ENCODE measurements around the gene ZC3H18. TPM values are rescaled to one million over a fixed set of nuclear protein-coding genes. Genes with fewer than 3 reads are reported as not detected.

ZC3H18 gene
- total RNA-seq, 1 donor from 2014 or later: 48.9 TPM

DNA sequence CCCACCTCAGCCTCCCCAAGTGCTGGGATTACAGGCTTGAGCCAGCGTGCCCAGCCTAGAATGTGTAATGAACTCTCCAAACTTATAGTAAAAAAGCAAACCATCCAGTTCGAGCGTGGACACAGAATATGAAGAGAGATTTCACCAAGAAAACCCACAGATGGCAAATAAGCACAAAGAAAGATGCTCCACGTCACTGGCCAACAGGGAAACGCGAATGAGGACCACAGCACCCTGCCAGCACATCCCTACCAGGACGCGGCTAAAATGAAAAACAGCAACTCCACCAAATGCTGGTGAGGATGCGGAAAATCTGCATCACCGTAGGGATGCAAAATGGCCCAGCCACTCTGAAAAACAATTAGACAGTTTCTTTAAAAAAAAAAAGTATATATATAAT lies 91.3 kb downstream of the ZC3H18 start:
- Mint-ChIP-seq H3K9me3 (ENCODE audit: unreplicated experiment) (peaks cover 8% of the 10 kb centered on the region), H3K27ac (ENCODE audit: unreplicated experiment) (peak overlapping the region; percentile 59), H3K4me1 (ENCODE audit: low read depth, unreplicated experiment) (peaks cover 7% of the 10 kb centered on the region), H3K36me3 (ENCODE audit: unreplicated experiment) (no peaks in the 10 kb centered on the region), H3K27me3 (ENCODE audit: unreplicated experiment) (peaks cover 8% of the 10 kb centered on the region), H3K4me3 (ENCODE audit: unreplicated experiment) (peak overlapping the region; percentile 87)
- TF ChIP-seq, protein P1, sequence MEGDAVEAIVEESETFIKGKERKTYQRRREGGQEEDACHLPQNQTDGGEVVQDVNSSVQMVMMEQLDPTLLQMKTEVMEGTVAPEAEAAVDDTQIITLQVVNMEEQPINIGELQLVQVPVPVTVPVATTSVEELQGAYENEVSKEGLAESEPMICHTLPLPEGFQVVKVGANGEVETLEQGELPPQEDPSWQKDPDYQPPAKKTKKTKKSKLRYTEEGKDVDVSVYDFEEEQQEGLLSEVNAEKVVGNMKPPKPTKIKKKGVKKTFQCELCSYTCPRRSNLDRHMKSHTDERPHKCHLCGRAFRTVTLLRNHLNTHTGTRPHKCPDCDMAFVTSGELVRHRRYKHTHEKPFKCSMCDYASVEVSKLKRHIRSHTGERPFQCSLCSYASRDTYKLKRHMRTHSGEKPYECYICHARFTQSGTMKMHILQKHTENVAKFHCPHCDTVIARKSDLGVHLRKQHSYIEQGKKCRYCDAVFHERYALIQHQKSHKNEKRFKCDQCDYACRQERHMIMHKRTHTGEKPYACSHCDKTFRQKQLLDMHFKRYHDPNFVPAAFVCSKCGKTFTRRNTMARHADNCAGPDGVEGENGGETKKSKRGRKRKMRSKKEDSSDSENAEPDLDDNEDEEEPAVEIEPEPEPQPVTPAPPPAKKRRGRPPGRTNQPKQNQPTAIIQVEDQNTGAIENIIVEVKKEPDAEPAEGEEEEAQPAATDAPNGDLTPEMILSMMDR (IDR thresholded peaks at IDR 0.05; ENCODE audit: partially characterized antibody, unreplicated experiment): no peak
- DNase-seq: no peak

GRCh38 chr16:88662222-88662842 lies 92.1 kb downstream of the ZC3H18 start:
- Mint-ChIP-seq H3K4me3 (ENCODE audit: unreplicated experiment) (peak overlapping the region; percentile 87), H3K4me1 (ENCODE audit: low read depth, unreplicated experiment) (peaks cover 7% of the 10 kb centered on the region), H3K9me3 (ENCODE audit: unreplicated experiment) (peaks cover 8% of the 10 kb centered on the region), H3K27me3 (ENCODE audit: unreplicated experiment) (peaks cover 10% of the 10 kb centered on the region), H3K27ac (ENCODE audit: unreplicated experiment) (peak overlapping the region; percentile 73), H3K36me3 (ENCODE audit: unreplicated experiment) (no peaks in the 10 kb centered on the region)
- TF ChIP-seq, protein P1 (IDR thresholded peaks at IDR 0.05; ENCODE audit: partially characterized antibody, unreplicated experiment): no peak
- DNase-seq: no peak

GRCh38 chr16:88662843-88663606 lies 92.8 kb downstream of the ZC3H18 start, which contains the start of gene MVD:
MVD (minus strand) TSS chr16:88663091; CDS start chr16:88663080, 11 bp downstream.
- peak within 1 kb of the TSS; percentile 73 for H3K27ac Mint-ChIP-seq (ENCODE audit: unreplicated experiment)
- H3K27me3 Mint-ChIP-seq (ENCODE audit: unreplicated experiment): peaks cover 11% of the 10 kb centered on the region
- TF ChIP-seq, protein P1 (IDR thresholded peaks at IDR 0.05; ENCODE audit: partially characterized antibody, unreplicated experiment): no peak
- peaks cover 10% of the 10 kb centered on the region for H3K9me3 Mint-ChIP-seq (ENCODE audit: unreplicated experiment)
- peaks cover 9% of the 10 kb centered on the region for H3K4me1 Mint-ChIP-seq (ENCODE audit: low read depth, unreplicated experiment)
- H3K4me3 Mint-ChIP-seq (ENCODE audit: unreplicated experiment): peak within 1 kb of the TSS; percentile 91
- peak; percentile 96 for DNase-seq
- no peaks in the 10 kb centered on the region for H3K36me3 Mint-ChIP-seq (ENCODE audit: unreplicated experiment)

DNA sequence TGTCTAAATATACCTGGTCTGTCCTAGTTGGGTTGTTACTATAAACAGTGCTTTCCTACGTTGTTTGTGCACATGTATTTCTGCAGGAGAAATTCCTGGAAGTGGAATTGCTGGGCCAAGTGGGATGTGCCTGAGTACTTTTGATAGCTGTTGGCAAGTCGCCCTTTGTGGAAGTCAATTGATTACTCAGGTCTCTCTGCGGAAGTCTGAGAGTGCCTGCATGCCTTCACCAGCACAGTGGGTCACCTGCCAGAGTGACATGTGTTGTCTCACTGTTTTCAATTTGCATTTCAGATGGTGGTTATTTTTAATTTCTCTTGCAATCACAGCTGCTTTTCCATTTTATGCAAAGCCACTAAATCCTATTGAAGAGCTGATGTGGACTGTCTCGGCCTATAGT lies 94.9 kb downstream of the ZC3H18 start:
- H3K27ac Mint-ChIP-seq (ENCODE audit: unreplicated experiment): no peak overlapping the region
- H3K4me3 Mint-ChIP-seq (ENCODE audit: unreplicated experiment): peak overlapping the region; percentile 41
- peaks cover 11% of the 10 kb centered on the region for H3K9me3 Mint-ChIP-seq (ENCODE audit: unreplicated experiment)
- no peak for DNase-seq
- peaks cover 4% of the 10 kb centered on the region for H3K4me1 Mint-ChIP-seq (ENCODE audit: low read depth, unreplicated experiment)
- H3K27me3 Mint-ChIP-seq (ENCODE audit: unreplicated experiment): peaks cover 11% of the 10 kb centered on the region
- TF ChIP-seq, protein P1 (IDR thresholded peaks at IDR 0.05; ENCODE audit: partially characterized antibody, unreplicated experiment): no peak
- H3K36me3 Mint-ChIP-seq (ENCODE audit: unreplicated experiment): no peaks in the 10 kb centered on the region

DNA sequence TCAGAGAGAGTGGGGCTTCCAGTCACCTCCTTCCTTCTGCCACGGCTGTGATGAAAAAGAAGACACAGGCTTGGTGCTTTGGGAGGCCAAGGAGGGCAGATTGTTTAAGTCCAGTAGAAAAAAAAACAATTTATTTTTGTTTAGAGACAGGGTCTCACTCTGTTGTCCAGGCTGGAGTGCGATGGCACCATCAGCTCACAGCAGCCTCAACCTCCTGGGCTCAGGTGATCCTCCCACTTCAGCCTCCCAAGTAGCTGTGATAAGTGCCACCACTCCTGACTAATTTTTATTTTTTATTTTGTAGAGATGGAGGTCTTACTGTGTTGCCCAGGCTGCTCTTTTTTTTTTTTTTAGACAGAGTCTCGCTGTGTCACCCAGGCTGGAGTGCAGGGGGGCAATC lies 95.4 kb downstream of the ZC3H18 start:
- H3K4me3 Mint-ChIP-seq (ENCODE audit: unreplicated experiment): no peak overlapping the region
- H3K9me3 Mint-ChIP-seq (ENCODE audit: unreplicated experiment): peaks cover 11% of the 10 kb centered on the region
- TF ChIP-seq, protein P1 (IDR thresholded peaks at IDR 0.05; ENCODE audit: partially characterized antibody, unreplicated experiment): no peak
- H3K4me1 Mint-ChIP-seq (ENCODE audit: low read depth, unreplicated experiment): peaks cover 4% of the 10 kb centered on the region
- H3K27me3 Mint-ChIP-seq (ENCODE audit: unreplicated experiment): peaks cover 11% of the 10 kb centered on the region
- no peak for DNase-seq
- H3K36me3 Mint-ChIP-seq (ENCODE audit: unreplicated experiment): no peaks in the 10 kb centered on the region
- no peak overlapping the region for H3K27ac Mint-ChIP-seq (ENCODE audit: unreplicated experiment)
